Measurements from ENCODE around the gene MARF1.
"Not testable (repeated sequence)": the region's sequence is repeated elsewhere in the genome, so short reads cannot be mapped to it uniquely, and the experiment has no call there.

Gene MARF1, protein sequence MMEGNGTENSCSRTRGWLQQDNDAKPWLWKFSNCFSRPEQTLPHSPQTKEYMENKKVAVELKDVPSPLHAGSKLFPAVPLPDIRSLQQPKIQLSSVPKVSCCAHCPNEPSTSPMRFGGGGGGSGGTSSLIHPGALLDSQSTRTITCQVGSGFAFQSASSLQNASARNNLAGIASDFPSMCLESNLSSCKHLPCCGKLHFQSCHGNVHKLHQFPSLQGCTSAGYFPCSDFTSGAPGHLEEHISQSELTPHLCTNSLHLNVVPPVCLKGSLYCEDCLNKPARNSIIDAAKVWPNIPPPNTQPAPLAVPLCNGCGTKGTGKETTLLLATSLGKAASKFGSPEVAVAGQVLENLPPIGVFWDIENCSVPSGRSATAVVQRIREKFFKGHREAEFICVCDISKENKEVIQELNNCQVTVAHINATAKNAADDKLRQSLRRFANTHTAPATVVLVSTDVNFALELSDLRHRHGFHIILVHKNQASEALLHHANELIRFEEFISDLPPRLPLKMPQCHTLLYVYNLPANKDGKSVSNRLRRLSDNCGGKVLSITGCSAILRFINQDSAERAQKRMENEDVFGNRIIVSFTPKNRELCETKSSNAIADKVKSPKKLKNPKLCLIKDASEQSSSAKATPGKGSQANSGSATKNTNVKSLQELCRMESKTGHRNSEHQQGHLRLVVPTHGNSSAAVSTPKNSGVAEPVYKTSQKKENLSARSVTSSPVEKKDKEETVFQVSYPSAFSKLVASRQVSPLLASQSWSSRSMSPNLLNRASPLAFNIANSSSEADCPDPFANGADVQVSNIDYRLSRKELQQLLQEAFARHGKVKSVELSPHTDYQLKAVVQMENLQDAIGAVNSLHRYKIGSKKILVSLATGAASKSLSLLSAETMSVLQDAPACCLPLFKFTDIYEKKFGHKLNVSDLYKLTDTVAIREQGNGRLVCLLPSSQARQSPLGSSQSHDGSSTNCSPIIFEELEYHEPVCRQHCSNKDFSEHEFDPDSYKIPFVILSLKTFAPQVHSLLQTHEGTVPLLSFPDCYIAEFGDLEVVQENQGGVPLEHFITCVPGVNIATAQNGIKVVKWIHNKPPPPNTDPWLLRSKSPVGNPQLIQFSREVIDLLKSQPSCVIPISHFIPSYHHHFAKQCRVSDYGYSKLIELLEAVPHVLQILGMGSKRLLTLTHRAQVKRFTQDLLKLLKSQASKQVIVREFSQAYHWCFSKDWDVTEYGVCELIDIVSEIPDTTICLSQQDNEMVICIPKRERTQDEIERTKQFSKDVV (N-terminal part only)

DNA sequence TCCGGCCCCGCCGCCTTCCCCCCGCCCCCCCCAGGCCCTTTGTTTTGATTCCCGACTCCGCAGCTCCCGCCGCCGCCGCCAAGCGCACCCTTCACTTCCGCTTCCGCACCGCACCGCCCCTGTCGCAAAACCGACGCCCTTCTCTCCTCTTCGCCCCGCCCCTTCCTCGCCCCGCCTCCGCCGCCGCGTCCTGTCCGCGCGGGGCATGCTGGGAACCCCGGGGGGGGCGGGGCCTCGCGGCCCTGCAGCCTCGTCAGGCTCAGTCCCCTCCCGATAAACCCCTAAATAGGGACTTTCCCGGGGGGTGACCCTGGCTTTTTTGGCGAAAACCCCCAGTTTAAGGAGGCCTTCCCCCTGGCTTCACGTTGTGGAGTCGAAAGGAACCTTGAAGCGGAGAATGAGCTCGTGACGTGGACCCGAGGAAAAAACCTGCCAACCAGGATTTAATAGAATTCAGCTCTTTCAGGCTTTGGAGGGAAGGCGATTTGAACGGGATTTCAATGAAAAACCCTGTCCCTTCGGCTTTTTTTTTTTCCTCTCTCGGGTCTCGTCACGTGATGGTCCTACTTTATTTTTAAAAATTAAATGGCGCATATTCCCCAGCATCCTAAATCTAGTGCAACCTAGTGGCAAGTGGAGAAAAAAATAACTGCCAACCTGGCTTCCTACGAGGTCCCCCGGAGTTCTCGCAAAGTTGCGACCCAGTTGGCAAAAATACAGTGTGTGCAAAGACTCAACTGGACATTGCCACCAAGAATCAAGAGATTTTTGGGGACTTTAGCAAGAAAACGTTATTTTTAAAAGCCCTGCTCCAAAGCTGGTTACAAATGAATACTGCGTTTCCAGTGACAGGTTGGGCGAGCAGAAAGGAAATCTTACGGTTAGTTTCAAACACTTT, at the start of gene MARF1:
Gene MARF1 (minus strand): TSS at position 107 of the 898 bp plus-strand sequence. CDS start 3,921 bp downstream, outside the sequence.
- peak; percentile 97 for DNase-seq

DNA sequence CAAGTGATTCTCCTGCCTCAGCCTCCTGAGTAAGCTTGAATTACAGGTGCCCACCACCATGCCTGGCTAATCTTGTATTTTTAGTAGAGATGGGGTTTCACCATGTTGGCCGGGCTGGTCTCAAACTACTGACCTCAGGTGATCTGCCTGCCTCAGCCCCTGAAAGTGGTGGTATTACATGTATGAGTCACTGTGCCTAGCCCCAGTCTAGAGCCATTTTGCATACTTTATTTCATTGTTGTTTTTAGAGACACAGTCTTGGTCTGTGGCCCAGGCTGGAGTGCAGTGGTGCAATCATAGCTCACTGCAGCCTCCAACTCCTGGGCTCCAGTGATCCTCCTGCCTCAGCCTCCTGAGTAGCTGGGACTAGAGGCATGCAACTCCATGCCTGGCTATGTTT, 49.6 kb upstream of the MARF1 start:
- not testable (repeated sequence) for DNase-seq

DNA sequence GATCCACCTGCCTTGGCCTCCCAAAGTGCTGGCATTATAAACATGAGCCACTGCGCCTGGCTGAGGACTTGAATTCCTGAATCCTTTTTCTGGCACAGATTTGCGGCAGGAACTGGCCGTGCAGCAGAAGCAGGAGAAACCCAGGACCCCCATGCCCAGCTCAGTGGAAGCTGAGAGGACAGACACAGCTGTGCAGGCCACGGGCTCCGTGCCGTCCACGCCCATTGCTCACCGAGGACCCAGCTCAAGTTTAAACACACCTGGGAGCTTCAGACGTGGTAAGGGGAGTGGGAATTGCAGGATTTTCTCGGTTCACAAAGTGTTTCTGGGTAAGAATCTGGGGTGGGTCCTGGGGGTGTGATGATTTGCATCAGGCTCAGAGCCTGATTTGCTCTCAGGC, 48.1 kb upstream of the MARF1 start:
- DNase-seq = no peak

DNA sequence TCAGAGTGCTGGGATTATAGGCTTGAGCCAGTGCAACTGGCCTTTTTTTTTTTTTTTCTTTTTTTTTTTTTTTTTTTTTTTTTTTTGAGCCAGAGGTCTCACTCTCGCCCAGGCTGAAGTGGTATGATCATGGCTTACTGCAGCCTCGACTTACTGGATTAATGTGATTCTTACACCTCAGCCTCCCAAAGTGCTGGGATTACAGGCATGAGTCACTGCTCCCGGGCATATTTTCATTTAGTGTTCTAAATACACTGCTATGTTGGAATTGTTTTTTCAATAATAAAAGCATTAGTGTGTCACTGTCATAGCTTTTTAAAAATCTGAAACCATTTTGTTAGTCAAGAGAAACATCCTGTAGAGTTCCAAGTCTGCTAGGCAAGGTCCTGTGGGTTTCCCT, 47.3 kb upstream of the MARF1 start:
- no peak for DNase-seq

DNA sequence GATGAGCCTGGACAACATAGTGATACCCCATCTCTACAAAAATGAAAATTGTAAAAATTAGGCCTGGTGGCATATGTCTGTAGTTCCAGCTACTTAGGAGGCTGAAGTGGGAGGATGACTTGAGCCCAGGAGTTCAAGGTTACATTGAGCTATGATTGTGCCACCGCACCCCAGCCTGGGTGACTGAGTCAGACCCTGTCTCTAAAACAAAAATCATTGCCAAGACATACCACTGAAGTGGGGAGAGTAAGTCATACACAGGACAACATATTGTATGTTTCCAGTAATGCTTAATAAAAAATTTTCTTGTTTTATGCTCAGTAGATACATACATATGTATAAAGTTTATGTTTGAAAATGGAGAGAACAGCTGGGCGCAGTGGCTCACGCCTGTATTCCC, 46.3 kb upstream of the MARF1 start:
- DNase-seq = no peak

DNA sequence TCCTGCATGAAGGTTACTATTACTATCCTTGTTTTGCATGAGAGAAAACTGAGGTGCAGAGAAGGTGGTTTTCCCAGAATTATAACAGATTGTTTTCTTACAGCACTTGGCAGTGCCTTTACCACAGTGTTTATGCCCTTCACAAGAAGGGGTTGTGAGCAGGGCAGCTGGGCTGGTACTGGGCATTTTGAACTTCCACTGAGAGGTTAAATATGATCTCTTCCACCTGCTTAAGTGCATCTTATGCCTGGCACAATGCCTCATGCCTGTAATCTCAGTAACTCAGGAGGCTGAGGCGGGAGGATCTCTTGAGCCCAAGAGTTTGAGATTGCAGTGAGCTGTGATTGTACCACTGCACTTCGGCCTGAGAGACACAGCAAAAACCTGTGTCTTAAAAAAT, 43.3 kb upstream of the MARF1 start:
- no peak for DNase-seq

DNA sequence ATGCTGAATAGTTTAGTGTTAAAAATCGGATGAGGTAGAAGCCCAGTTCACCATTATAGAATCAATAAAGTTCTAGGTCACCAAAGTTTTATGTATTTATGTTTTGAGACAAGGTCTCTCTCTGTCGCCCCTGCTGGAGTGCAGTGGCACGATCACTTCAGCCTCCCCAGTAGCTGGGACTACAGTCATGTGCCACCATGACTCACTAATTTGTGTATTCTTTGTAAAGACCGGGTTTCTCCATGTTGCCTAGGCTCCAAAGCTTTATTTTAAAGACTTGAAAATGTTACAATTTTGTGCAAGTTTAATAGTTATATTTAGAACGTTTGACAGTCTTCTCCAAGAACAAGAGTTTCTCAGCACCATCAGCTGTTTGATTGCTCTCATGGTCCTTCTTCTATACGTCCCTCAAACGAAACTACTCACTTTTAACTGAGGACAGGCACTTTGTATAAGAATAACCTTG, 39.2 kb upstream of the MARF1 start:
- no peak for DNase-seq

DNA sequence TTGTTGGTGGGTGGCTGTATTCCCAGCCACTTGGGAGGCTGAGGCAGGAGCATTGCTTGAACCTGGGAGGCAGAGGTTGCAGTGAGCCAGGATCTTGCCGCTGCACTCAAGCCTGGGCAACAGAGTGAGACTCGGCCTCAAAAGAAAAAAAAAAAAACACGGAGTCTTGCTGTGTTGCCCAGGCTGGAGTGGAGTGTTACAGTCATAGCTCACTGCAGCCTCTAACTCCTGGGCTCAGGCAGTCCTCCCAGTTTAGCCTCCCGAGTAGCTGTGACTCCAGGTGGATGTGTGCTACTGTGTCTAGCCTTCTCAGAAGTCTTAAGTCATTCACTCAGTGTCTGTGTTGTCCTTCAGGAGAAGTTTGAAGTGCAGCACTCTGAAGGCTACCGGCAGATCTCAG, 34.5 kb upstream of the MARF1 start:
- DNase-seq = no peak

DNA sequence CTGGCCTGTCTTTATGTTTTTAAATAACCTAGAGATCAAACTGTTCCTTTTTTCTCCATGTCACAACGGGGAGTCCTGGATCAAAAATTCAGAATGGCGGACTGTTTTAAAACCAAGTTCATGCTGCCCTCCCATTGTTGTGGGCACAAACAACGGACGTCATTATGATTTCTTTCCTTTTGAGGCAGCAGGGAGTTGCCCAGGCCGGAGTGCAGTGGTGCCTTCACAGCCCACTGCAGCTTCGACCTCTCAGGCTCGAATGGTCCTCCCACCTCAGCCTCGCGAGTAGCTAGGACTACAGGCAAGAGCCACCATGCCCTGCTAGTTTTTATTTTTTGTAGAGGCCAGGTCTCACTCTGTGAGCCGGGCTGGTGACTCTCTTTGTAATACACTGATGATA, 33.6 kb upstream of the MARF1 start:
- no peak for DNase-seq

DNA sequence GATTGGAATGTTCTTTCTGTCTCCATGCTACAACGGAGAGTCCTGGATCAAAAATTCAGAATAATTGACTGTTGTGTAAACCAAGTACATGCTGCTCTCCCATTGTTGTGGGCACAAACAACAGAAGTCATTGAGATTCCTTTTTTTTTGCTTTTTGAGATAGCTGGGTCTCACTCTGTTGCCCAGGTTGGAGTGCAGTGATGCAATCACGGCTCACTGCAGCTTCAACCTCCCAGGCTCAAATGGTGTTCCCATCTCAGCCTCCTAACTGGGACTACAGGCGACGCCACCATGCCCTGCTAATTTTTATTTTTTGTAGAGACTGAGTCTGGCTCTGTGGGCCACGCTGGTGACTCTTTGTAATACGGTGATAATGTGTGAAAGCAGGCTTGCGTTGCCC, 31.6 kb upstream of the MARF1 start:
- no peak for DNase-seq

DNA sequence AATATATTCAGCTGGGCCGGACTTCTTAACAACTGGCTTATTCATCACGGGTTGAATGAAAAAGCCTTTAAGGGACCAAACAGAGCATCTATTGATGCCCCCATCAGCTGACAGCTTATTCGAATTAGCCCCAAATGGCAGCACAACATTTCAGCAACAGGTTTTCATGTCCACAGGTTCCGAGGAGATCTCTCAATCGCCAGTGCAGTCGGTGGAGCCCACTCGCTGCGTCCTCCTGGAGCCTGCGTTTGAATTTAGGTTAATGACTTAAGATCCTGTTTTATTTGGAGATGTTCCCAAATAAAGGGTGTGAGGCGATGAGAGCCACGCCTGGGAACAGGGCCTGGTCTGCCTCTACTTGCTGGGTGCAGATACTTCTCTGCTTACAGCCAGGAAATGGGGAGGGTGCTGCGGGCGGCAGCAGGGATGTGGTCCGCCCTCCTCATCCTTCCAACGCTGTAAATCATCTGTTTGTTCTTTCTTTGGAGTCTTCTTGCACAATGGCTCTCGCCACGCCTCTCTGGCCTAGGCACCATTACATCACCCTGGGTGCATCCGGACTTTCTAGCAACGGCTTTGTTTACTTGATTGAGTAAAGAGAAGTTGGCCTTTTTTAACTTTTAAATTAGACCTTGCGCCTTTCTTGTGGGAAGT, 29.7 kb upstream of the MARF1 start:
- no peak for DNase-seq

DNA sequence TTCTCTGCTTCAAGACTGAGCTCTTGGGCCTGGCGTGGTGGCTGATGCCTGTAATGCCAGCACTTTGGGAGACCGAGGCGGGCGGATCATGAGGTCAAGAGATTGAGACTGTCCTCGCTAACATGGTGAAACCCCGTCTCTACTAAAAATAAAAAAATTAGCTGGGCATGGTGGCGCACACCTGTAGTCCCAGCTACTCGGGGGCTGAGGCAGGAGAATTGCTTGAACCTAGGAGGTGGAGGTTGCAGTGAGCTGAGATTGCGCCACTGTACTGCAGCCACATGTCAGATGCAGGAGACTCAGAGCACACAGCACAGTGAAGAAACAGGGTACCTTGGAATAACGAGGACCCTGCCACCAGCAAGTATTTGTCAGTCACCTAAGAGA, 29.2 kb upstream of the MARF1 start:
- not testable (repeated sequence) for DNase-seq

DNA sequence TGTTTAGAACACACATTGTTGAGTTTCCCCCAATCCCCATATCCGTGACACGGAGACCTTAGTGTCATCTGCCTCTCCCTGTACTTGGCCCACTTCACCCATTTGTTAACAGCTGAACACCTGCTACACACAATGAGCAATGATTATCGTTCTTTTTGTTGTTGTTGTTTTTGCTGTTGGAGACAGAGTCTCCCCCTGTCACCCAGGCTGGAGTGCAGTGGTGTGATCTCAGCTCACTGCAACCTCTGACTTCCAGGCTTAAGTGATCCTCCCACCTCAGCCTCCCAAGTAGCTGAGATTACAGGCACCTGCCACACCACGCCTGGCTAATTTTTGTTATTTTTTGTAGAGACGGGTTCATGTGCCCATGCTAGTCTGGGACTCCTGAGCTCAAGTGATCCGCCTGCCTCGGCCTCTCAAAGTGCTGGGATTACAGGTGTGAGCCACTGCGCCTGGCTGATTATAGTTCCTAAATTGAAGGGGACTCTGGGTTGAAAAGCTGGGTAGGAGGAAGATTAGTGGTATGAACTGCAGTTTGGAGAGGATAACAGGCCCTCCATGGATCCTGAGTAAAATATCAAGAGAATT, 28.7 kb upstream of the MARF1 start:
- DNase-seq = no peak

DNA sequence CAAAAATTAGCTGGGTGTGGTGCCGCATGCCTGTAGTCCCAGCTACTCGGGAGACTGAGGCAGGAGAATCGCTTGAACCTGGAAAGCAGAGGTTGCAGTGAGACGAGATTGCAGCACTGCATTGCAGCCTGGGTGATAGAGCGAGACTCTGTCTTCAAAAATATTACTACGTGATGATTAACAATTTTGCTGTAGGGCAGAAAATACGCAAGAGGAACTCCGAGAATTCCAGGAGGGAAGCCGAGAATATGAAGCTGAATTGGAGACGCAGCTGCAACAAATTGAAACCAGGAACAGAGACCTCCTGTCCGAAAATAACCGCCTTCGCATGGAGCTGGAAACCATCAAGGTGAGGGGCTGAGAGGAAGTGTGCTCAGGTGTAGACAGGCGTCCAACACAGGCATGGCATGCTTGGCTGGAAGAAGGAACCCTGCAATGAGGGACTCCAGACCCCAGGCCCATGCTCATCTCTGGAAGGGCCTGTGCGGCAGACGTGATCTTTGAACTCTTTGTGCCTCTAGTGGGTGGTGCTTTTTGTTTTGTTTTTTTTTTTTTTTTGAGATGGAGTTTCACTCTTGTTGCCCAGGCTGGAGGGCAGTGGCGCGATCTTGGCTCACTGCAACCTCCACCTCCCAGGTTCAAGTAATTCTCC, 24.3 kb upstream of the MARF1 start:
- DNase-seq = no peak

DNA sequence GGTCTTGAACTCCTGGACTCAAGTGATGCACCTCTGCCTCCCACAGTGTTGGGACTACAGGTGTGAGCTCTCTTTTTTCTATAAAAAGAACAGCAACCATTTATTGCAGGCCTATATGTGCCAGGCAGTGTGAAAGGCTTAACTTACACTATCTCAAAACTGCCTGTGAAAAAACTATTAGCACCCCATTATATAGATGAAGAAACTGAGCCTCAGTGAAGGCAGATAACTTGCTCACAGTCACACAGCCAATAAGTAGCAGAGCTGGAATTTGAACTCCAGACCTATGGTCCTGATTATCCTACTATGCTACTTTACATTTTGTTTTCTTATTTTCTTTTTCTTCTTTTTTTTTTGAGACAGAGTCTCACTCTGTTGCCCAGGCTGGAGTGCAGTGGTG, 22.2 kb upstream of the MARF1 start:
- DNase-seq = no peak

DNA sequence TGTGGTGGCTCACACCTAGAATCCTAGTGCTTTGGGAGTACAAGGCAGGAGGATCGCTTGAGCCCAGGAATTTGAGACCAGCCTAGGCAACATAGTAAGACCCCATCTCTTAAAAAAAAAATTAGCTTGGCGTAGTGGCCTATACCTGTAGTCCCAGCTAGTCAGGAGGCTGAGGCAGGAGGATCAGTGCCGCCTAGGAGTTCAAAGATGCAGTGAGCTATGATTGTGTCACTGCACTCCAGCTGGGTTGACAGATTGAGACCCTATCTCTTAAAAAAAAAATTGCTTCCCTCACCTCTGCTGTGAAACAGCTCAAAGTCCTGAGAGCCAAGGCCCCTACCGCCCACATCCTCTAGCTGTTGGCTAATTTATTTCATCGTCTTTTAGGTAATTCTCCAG, 17.2 kb upstream of the MARF1 start:
- no peak for DNase-seq

DNA sequence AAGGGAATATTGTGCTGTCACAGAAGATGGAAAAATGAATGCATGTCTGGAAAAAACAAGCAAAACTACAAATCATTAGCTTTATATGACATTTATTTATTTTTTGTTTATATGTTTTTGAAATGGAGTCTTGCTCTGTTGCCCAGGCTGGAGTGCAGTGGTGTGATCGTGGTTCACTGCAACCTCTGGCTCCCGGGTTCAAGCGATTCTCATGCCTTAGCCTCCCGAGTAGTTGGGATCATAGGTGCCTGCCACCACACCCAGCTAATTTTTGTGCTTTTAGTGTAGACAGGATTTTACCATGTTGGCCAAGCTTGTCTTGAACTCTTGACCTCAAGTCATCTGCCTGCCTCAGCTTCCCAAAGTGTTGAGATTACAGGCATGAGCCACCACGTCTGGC, 15.6 kb upstream of the MARF1 start:
- no peak for DNase-seq

DNA sequence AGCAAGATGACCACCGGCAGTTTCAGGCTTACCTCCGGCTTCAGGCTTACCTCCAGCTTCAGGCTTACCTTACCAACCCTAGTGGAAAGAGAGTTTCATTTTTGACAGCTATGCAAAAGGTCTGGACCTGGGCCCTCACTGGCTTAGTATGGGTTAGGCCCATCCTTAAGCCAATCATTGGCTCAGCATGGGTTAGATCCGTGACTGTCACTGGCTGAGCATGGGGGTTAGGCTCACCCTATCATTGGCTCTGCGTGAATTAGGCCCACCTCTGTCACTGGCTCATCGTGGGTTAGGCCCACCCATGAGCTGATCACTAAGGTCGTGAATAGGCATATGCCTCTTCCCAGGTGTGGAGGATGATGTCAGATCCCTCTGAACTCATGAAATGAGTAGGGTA, 15.2 kb upstream of the MARF1 start:
- no peak for DNase-seq

DNA sequence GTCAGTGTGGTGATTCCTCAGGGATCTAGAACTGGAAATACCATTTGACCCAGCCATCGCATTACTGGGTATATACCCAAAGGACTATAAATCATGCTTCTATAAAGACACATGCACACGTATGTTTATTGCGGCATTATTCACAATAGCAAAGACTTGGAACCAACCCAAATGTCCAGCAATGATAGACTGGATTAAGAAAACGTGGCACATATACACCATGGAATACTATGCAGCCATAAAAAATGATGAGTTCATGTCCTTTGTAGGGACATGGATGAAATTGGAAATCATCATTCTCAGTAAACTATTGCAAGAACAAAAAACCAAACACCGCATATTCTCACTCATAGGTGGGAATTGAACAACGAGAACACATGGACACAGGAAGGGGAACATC, 12.6 kb upstream of the MARF1 start:
- not testable (repeated sequence) for DNase-seq

DNA sequence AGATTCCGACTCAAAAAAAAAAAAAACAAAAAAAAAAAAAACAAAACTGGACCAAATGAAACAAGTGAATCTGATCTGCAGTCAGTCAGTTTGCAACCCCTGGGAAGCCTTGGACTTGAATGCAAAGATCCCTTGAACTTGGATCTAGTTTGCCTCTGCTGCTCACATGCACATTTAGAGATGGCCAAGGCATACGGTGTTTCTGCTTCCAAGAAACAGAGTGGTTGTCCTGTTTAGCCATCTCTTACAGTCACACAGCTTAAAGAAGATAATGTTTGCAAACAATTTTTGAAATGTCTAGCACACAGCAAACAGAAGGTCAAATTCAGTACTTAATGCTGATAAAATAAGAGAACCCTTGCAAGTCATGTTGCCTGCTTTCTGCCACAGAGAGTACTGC, 11.6 kb upstream of the MARF1 start:
- DNase-seq = no peak

DNA sequence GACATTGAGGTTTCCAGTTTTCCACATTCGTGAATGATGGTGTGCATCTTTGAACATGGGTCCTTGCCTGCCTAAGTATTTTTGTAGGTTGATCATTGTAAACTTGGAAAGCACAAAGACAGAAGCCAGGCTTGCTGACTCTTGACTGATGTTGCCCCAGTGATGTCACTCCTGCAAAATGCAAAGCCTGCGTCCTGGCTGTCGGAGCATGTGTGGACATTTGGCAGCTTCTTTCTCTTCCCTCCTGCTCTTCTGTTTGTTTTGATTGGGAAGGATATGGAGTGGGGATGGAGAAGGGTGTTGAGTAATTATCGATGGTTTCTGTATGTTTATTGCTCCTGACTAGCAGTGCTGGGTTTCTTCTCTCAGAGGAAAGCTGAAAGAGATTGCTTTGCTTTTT, 10.3 kb upstream of the MARF1 start:
- DNase-seq = no peak
